Bronchial epithelial cell (primary cell): ENCODE results near the gene DPP3. TPM values are rescaled to one million over a fixed set of nuclear protein-coding genes. Genes with fewer than 3 reads are reported as not detected.

Source experiments
- DNase-seq: peaks from one replicate; pipeline ENCODE4 v3.0.0-alpha.2; 2010; ENCODE audit warnings: low read depth
- FAIRE-seq: peaks from 2 replicates; lab custom pipeline; 2011; peaks lifted over from hg19 to GRCh38; lab: Jason Lieb, UNC
- H3K27me3 ChIP-seq: 2 replicates; pipeline ENCODE4 v1.5.1; 2011; ENCODE audit warnings: low read length; ENCODE audit not compliant: control insufficient read depth, insufficient read depth
- H3K36me3 ChIP-seq: 2 replicates; pipeline ENCODE4 v1.5.1; 2011; ENCODE audit warnings: low read length; ENCODE audit not compliant: control insufficient read depth, insufficient read depth
- H3K4me3 ChIP-seq: 2 replicates; pipeline ENCODE4 v1.5.1; 2011; ENCODE audit warnings: mild to moderate bottlenecking, low read depth, low read length, control low read depth
- total RNA-seq: library from RNA; depleted of rRNA; stranded (reverse); fragments of >200 nt; gene quantifications from 2 replicates; pipeline ENCODE4 v1.2.1, GENCODE V29; 2014
- TF ChIP-seq, protein P1 (sequence below): IDR thresholded peaks from 2 replicates; pipeline ENCODE4 v1.5.1; 2011; ENCODE audit warnings: mild to moderate bottlenecking, moderate library complexity, low read length, control low read depth, inconsistent platforms; ENCODE audit not compliant: insufficient read depth, severe bottlenecking

The DPP3 gene
- total RNA-seq, 1 donor from 2014 or later, result 45.0 TPM

DNA sequence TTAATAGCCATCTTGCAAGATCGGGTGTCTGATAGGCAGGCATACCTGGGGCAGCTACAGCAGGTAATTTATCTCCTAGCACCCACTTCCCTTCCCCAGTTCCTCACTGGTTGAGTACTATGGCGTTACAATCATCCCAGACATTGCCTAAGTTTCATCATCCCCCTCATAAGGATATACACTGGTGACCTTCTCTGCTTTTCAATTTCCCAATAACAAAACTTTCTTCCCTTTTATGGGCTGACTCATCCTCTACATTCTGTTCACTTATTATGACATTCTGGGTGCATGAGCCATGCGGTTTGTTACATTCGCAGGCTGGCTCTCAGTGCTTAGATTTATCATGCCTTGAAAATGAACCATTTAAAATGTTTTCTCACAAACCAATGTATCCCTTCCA, 36.6 kb upstream of the DPP3 start:
- peak; percentile 52 for DNase-seq
- no peaks in the 10 kb centered on the region for H3K27me3 ChIP-seq
- FAIRE-seq, result no peak

DNA sequence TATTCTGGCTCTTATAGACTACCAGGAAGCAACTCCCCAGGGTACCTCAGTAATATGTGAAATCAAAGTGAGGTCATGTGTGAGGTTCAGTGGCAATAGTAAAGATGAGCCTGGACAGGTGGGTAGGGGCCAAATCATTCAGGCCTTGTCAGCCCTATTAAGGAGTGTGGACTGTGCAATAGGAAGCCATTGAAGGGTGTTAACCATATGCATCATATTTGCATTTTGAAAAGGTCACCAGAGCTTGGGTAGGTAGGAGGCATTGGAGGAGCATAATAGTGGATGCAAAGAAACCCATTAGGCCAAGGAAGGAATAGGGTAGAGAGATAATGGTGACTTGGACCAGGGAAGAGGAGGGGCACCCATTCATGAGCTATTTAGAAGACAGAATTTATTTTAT, 33.2 kb upstream of the DPP3 start:
- Histone ChIP-seq H3K27me3 (no peaks in the 10 kb centered on the region), H3K36me3 (no peaks in the 10 kb centered on the region), H3K4me3 (no peak overlapping the region)
- no peak for FAIRE-seq
- no peak for DNase-seq
- TF ChIP-seq, protein P1, sequence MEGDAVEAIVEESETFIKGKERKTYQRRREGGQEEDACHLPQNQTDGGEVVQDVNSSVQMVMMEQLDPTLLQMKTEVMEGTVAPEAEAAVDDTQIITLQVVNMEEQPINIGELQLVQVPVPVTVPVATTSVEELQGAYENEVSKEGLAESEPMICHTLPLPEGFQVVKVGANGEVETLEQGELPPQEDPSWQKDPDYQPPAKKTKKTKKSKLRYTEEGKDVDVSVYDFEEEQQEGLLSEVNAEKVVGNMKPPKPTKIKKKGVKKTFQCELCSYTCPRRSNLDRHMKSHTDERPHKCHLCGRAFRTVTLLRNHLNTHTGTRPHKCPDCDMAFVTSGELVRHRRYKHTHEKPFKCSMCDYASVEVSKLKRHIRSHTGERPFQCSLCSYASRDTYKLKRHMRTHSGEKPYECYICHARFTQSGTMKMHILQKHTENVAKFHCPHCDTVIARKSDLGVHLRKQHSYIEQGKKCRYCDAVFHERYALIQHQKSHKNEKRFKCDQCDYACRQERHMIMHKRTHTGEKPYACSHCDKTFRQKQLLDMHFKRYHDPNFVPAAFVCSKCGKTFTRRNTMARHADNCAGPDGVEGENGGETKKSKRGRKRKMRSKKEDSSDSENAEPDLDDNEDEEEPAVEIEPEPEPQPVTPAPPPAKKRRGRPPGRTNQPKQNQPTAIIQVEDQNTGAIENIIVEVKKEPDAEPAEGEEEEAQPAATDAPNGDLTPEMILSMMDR, result no peak

More for the DNA sequence above, 36.6 kb upstream of the DPP3 start:
- Histone ChIP-seq H3K36me3 (no peaks in the 10 kb centered on the region), H3K4me3 (no peak overlapping the region)
- TF ChIP-seq, protein P1, result no peak

DNA sequence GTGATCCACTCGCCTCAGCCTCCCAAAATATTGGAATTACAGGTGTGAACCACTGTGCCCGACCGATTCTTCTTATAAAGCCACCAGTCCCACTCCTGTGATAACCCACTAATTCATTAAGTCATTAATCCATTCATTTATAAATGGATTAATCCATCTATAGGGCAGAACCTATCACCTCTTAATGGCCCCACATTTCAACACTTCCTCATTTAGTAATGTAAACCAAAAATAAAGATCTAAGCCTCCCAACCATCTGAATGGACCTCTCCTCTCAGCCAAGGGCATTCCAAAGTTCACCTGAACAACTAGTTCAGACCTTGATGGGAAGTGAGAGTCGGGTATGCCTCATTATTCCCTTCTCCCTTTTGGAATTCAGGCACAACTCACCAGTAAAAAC, 31.7 kb upstream of the DPP3 start:
- no peaks in the 10 kb centered on the region for H3K36me3 ChIP-seq
- no peak for DNase-seq
- TF ChIP-seq, protein P1, result no peak
- no peak overlapping the region for H3K4me3 ChIP-seq
- H3K27me3 ChIP-seq, result no peaks in the 10 kb centered on the region
- no peak for FAIRE-seq

DNA sequence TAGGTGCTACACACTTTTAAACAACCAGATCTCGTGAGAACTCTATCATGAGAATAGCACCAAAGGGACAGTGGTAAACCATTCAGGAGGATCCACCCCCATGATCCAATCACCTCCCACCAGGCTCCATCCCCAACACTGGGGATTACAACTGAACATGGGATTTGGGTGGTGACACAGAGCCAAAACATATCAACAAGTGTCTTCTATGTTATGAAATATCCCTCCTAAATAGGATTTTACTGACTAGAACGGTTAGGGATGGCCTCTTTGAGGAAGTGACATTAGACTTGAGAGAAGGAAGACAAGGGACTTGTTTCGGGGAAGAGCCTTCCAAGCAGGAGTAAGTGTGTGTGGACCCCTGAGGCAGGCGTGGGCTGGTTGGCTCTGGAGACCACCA, 29.7 kb upstream of the DPP3 start:
- FAIRE-seq (no peak), DNase-seq (no peak)
- TF ChIP-seq, protein P1, result no peak
- H3K4me3 ChIP-seq, result no peak overlapping the region
- no peaks in the 10 kb centered on the region for H3K36me3 ChIP-seq
- H3K27me3 ChIP-seq, result no peaks in the 10 kb centered on the region

DNA sequence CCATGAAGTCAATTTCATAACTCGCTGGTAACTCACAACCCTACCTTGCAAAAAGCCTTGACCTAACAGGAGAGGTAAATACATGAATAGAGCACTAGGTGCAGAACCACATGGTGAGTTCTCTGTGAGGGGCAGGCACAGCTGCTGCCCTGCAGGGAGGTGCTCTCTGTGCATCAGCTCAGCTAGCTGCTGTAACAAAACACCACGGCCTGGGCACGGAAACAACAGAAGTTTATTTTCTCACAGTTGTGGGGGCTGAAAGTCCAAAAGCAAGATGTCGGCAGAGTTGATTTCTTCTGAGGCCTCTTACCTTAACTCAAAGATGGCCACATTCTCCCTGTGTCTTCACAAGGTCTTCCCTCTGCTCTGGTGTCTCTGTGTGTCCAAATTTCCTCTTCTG, 28.6 kb upstream of the DPP3 start:
- FAIRE-seq, result no peak
- TF ChIP-seq, protein P1, result no peak
- H3K36me3 ChIP-seq, result no peaks in the 10 kb centered on the region
- no peaks in the 10 kb centered on the region for H3K27me3 ChIP-seq
- DNase-seq, result no peak
- H3K4me3 ChIP-seq, result no peak overlapping the region

DNA sequence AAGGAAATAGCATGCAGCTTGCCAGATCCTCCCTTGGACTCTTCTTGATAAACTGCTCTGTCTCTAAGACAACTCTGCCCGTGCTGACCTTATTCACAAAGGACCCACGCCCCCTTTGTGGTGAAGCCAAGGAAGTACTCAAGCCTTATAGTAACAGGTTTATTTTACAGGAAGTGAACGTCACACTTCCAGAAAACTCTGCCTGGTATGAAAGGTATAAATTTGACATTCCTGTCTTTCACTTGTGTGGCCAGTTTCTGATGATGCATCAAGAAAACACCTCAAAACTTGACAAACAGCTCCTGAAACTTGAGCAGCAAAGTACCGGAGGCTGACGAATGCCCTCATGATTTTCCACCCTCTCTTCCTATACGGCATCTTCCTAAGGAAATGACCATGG, 26.0 kb upstream of the DPP3 start:
- no peak for FAIRE-seq
- H3K27me3 ChIP-seq, result no peaks in the 10 kb centered on the region
- H3K4me3 ChIP-seq, result no peak overlapping the region
- DNase-seq, result peak; percentile 93
- no peaks in the 10 kb centered on the region for H3K36me3 ChIP-seq
- TF ChIP-seq, protein P1, result no peak
